Superior temporal gyrus (tissue), 1 donor: ENCODE measurements around the gene RASEF.

Experiments used
- DNase-seq: peaks from one replicate; pipeline ENCODE4 v3.0.0-alpha.2; 2016; ENCODE audit errors: extremely low spot score

The RASEF gene

DNA sequence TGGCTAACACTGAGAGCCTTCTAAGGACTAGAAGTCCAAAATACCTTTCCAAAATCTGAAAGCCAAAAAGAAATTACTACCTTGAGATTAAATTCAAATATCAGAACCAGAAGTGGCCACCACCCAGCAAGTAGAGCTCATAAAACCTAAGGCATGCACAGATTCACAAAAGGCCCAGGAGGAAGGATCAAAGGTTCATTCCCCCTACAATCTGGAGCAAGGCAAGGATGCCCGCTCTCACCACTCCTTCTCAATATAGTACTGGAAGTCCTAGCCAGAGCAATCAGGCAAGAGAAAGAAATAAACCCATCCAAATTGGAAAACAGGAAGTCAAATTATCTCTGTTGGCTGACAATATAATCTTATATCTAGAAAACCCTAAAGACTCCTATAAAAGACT lies 6.0 kb downstream of the RASEF start:
- DNase-seq = no peak

DNA sequence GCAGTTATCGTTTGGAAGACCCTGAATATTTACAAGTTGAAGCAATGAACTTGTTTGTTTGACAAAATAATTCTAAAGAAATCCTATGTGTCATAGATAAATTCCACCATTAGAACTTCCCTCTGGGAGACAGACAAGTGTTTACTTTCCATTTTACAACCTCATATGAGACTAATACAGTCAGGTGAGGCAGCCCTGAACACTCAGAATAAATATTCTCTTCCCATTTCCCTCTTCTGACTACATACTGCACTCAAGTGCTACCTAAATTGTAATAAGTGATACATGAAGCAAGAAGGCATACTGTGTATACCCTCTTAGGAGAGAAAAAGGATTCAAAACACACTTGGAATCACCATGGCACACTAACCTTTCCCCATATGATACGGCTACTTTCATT lies 6.8 kb downstream of the RASEF start:
- DNase-seq = no peak

DNA sequence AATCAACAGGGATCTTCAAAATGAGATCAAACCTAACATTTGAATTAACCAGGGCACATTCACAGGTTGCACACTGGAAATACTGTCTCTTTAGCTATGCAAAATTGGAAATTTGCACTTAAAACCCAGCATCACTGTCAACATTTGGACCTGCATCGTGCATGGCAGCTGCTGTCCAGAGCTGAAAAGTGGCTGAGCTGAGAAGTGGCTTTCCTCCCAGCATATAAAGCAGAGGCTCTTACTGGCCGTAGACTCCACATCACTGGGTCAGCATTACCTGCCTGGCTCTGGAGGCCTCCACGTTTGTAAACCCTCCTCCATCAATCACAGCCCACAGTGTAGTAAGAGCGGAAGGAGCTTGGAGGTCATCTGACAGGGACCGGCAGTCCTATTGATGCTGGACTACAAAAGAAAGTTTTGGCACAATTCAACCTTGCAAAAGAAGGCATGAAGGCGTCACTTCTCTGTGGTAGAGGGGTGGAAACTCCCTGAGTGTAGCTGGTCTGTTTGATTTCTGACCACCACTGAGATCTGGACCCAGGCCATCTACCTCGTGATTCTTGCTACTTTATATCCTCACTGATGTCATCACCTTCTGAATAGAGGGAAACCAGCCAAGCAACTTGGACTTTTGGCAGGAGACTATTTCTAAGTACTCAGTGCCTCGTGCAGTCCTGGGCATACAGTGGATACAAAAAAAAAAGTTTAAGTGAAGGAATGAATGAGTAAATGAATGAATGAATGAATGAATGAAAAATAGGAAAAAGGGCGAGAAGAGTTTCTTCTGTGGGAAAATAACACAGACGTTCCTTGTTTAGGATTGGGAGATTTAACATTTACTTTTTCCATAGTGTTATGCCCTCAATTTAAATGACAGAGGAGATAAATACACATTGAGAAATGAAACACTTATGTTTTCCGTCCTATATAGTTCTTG lies 14.8 kb downstream of the RASEF start:
- DNase-seq = no peak

DNA sequence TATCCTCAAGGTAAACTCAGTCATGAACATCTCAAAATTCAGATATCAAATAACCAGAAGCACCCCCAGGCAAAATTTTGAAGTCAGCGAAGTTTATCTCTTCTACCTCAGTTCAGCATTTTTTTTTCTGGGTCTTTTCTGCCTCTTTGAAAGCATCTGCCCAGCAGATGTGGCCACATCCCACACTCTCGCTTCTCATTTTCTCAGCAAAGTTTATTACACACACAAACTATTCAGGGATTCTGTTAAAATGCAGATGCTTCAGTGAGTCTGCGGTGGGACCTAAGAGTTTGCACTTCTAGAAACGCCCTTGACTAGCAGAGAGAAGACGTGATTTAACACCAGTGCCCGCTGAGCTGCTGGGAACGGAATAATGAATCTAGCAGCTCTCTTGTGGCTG lies 19.3 kb downstream of the RASEF start:
- DNase-seq = no peak

DNA sequence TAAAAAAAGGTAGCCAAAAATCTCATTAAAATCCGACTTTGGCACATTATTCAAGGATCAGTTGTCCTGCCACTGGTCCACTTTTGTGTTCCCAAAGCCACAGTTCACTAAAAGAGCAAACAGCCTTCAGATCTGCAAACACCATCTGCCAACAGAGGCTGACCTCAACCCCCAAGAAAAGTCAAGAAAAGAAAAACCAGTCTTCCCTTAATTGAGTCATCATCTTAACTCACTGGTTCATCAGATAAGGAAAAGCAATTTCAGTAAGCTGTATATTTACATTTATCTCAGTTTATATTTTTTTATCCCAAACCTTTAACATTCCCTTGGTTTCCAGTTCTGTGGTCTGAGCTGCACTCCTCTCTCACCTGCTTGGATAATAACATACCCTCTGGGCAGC lies 21.2 kb downstream of the RASEF start:
- no peak for DNase-seq

DNA sequence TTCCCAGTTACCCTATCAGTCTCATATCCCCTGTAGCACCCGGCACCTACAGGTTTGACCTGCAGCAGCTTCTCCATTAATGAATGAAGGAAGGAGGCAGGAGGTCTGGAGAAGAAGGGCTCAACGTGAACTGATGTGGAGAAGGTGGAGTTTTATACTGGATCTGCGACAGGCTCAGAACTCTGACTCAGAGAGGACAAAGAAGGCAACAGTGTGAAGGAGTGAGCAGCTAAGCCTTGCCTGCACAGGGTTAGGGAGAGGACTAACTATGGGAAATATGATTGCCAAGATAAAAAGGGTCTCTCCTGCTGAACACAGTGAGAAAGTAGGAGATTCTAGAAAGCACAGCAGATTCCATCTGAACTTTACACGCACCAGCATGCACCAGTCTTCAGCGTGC lies 23.6 kb downstream of the RASEF start:
- no peak for DNase-seq

DNA sequence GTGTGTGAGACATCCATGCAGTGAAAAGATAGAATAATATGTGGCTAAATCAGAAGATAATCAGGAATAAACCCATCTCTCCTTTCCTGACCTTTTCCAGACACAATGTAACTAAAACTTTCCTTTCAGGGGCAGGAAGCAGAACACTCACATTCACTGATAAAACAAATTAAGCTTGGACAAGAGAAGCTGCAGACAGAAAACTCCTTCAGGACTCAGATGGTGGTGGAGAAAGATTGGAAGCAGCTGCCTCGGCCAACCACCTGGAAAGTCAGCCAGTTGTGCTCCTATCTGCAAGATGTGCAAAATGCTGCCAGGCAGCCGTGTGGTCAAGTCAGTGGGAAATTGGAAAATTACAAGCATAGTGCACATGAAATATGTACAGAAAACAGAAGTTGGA lies 26.9 kb downstream of the RASEF start:
- DNase-seq = no peak

DNA sequence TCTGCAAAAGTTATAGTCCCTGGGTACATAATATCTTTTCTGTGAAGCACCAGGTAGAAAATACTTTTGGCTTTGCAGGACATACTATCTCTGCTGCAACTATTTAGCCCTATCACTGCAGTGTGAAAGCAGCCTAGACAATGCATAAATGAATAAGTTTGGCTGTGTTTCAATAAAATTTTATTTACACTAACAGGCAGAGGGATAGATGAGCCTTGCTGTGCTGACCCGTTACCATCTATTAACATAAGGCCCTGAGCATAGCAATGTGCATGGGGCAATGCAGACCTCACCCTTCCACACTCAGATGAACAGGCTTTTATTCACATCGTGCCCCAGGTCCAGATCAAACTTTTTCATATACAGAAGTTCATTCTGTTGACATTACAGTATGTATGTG lies 27.8 kb downstream of the RASEF start:
- DNase-seq = no peak

DNA sequence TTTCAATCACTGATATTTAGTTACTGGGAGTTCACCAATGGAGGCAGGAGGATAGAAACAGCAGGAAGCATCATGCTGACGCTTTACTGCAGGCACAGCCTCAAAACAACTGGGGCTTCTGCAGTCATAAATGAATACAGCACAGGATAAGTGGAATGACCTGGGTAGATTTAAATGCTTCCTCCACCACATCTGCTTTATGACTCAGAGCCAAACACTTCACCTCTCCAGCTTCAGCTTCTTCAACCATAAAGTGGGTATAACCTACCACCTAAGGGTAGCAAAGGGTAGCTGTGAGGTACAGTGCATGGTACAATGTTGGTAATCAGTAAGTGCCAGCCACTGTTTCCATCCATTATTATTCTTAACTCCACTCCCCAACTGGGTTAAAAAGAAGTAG lies 28.4 kb downstream of the RASEF start:
- DNase-seq = no peak

DNA sequence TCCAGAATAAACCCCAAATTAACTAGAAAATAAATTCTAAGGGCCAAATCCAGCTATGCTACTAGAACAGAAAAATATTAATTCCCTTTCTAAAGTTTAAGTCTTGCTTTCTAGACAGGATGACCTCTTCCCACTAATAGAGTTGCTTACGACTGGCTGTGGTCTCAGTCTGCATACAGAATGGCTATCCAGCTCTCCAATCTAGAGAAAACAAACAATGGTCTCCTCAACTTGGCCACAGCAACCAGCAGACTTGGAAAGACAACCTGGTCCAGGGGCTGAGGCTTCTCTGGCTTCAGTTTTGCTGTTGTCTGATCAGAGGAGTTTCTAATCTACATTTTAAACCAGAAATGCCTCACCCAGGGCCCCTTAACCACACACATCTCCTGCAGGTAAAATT lies 28.9 kb downstream of the RASEF start:
- no peak for DNase-seq

DNA sequence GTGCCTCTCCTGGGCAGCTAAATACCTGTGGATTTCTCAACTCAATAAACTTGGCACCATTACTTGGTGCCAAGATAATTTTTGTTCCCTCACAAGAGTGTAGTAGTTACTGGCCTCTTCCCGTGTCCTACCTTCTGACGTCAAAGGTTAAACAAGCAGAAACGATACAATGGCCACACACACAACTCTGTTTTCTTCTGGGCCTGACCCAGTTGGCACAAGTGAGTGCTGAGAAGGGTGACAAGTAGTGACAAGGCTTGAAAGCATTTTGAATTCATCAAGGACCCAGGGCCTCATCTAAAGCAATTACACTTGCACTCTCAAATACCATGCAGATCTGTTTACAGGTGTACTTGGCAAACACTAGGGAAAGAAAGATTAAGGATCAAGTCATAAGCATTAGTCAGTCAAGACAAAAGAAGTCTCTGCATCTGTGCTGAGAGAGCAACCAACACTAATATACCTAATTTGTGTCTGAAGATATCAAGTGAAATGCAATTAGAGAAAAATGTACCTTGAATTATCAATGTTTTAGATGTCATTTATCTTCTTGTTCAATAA lies 30.8 kb downstream of the RASEF start:
- no peak for DNase-seq

DNA sequence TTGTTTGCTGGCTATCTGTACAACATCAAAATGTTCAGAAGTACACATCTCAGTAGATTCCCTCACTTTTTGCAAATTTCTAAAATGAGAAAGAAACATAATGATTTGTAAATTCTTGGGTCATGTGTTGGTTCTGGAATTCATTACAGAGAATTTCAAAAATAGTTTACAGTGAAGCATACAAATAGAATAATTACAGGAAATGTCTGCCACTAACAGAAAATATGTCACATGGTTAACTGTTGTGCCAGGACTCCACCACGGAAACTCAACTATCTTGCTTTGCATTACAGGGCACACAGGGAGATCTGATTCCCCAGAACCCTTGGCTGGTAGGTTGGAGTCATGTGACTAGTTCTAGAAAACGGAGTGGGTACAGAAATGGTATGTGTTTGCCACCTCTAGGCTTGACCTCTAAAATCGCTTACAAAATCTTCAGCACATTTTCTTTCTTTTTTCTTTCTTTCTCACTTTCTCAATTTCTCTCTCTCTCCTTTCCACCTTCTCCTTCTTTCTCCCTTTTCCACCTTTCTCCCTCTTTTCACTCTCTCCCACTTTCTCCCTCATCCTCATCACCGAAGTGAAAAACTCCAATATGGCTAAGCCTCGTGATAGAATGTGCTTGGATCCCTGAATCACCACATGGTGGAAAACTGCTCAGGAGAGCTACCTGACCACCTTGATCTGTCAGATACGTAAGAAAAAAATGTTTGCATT lies 32.4 kb downstream of the RASEF start:
- DNase-seq = no peak

DNA sequence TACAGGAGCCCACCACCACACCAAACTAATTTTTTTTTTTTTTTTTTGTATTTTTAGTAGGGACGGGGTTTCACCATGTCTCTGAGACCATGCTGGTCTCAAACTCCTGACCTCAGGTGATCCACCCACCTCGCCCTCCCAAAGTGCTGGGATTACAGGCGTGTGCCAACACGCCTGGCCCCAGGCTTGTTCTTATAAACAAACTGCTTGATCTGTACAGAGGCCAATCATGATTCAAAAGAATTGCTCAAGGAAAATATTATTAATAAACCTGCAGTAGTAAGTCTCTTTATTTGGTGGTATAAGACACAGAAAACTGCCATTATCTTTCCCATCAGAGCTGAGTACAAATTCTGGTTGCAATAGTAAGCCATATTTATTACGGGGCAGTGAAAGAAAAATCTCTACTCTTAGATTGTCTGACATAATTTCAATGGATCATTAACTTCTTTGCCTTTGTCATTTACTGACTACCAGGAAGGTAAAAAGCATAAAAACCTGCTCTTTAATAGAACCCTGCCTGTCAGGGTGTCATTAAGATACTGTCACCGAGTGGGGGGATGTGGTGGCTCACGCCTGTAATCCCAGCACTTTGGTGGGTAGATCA lies 33.3 kb downstream of the RASEF start:
- DNase-seq = no peak

DNA sequence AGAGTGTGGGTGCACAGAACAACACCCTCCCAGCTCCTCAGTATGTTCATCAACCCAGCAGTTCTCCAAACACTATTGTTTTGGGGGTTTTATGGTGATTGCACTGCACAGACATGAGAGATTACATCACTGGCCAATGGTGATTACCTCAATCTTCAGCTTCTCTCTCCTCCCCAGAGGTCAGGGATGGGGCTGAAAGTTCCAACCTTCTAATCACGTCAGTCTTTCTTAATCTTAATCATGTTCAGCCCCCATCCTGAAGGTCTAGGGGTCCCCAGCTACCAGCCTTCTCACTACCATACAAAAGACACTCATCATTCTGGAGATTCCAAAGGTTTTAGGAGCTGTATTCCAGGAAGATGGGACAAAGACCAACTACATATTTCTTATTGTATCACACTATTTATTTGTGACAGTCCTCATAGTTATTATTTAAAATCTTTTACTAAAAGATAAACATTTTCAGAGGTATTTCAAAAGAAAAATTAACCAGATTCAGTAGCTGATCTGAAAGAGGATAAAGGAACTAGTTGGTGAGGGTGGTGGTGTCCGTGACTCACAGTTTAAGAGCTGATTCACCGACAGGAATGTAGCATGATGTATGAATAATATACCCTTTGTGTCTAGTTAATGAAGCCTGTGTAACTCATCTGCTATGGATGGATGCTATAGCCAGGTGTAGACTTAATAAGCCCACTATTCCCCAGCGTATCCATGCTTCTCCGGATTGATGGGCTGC lies 35.6 kb downstream of the RASEF start:
- DNase-seq = no peak

DNA sequence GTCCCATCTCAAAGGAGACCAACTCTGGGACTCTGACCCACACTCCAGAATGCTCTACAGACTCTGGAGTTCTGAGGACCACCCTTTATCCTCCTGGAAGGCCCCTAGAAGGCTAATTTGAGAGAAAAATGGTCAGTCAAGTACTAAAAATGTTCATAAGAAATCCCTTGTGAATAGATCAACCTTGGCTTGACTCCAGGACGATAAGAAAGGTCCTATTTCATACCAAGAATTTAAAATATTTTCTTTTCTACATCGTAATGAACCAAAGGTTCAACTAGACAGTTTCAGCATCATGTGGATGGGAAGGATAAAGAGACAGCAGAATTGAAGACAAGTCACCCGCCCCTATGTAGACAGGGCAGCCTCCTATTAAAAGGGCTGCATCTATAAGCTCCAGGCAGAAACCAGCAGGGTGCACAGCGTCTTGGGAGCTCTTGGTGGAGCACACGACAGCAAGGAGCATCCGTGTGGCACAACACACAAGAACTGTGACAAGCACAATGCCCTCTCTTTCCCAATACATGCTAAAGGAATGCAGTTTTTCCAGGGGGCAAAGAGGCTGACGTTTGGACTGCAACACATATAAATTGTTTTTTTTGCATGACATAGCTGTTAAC lies 38.3 kb downstream of the RASEF start:
- DNase-seq = no peak

DNA sequence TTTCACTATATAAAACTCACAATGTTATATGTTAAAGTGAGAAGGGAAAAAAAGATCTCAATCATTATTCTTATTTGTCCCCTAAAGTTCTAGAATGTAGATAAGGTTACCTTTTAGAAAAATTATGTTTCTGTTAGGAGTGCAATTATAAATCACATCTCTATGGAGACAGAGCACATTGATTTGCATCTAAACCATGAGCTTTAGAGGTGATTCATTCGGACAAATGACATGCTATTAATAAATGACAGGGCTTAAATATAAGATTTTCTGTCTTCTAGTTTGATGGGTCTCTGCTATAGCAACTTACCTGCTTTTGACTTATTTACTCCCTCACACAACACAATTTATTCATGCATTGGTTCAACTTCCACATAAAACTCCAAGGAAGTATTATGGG lies 39.8 kb downstream of the RASEF start:
- DNase-seq = no peak

DNA sequence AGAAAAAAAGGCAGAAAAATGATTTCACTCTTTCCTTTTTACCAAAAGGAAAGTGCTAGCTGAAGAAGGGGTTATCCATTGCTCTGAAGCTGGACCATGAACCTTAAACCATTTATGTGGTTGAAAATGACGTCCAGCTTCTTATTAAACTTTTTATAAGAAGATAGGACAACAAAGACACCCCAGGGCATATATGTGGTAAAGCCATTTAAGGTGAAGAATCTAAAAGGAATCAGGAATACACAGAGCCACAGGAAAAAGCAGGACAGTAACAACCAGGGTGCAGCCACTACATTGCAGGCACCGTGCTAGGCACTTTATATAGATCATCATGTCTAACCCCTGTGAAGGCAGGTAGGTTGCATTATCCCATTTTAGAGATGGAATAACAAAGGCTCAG lies 42.1 kb downstream of the RASEF start:
- DNase-seq = no peak

DNA sequence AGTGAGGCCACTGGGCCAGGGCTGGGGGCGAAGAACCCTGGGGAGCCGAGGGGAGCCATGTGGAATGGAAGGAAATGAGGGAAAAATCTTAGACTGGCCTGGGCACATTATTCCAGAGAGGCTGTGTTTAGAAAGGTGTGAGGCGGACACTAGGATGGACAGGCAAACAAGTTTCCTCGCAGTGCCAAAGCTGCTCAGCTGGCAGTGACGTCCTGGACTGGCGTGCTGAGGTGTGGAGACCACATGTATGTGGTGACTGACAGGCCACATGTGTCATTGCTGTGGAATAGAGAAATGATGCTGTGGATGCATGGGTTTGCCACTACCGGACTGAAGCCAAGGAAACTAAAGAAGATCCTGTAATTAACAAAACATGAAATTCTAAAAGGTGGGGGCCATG lies 42.6 kb downstream of the RASEF start:
- DNase-seq = no peak

DNA sequence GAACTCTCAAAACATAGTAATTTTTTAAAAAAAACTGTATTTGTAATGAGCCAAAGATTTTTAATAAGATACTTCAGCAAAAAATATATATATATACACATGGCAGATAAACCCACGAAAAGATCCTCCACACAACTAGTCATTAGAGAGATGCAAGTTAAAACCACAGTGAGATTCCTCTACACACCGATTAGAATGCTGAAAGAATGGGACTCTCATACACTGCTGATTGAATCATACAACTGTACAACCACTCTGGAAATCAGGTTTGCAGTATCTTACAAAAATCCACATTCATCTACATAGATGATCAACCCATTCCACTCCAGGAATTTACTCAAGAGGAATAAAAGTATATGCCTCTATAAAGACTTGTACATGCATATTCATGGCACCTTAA lies 43.7 kb downstream of the RASEF start:
- no peak for DNase-seq

DNA sequence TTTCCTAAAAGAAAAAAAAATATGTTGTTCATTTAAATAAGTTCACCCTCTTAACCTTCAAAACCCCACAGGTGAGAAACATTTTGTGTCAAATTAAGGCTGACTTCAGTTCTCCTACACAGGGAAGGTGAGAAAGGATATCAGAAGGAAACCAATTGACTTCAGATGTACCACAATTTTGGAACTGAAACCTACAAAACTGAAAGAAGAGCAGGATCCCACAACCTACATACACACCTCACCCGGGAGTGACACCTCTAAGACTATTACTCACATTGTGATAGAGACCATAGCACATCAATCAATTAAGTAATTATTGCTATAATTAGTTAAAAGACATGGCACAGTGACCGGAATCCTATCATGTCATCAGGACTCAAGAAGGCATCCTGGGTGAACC lies 47.0 kb downstream of the RASEF start:
- no peak for DNase-seq

DNA sequence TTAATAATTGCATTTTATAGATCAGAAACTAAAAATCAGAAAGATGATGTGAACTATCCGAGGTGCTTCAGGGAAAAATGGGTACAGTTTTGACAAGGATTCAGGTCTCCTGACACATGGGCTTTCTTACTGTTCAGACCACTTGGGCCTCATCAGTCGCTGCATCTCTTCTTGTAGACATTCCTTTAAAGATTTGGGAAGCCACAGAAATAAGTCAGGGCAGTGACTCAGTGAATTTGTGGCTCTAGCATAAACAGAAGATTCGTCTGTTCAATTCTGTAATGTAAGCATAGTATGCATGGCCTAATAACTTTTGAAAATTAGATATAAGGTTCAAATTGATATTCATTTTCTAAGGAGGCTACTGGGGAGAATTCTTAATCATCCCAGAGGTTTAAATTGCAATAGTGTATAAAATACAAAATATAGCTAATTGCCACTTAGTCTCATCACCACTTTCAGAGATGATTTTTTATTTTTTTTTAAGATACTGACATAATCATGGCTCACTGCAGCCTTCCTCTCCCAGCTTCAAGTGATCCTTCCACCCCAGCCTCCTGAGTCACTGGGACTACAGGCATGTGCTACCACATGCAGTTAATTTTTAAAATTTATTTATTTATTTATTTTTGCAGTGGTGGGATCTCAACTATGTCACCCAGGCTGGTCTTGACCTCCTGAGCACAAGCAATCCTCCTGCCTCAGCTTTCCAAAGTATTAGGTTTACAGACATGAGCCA lies 48.9 kb downstream of the RASEF start:
- DNase-seq = no peak
